ENCODE data around the gene AMDHD1. TPM values are rescaled to one million over a fixed set of nuclear protein-coding genes. Genes with fewer than 3 reads are reported as not detected.

The AMDHD1 gene
- total RNA-seq, 1 donor = 0.63 TPM

GRCh38 chr12:95972832-95973456 is 29.8 kb downstream of the AMDHD1 start:
- DNase-seq (ENCODE audit: low read depth) = no peak
- H3K4me3 ChIP-seq (ENCODE audit: low read depth, low read length) = no peak overlapping the region
- TF ChIP-seq, protein P1, sequence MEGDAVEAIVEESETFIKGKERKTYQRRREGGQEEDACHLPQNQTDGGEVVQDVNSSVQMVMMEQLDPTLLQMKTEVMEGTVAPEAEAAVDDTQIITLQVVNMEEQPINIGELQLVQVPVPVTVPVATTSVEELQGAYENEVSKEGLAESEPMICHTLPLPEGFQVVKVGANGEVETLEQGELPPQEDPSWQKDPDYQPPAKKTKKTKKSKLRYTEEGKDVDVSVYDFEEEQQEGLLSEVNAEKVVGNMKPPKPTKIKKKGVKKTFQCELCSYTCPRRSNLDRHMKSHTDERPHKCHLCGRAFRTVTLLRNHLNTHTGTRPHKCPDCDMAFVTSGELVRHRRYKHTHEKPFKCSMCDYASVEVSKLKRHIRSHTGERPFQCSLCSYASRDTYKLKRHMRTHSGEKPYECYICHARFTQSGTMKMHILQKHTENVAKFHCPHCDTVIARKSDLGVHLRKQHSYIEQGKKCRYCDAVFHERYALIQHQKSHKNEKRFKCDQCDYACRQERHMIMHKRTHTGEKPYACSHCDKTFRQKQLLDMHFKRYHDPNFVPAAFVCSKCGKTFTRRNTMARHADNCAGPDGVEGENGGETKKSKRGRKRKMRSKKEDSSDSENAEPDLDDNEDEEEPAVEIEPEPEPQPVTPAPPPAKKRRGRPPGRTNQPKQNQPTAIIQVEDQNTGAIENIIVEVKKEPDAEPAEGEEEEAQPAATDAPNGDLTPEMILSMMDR (IDR thresholded peaks at IDR 0.05; ENCODE audit: insufficient read depth, low read length) = no peak

DNA sequence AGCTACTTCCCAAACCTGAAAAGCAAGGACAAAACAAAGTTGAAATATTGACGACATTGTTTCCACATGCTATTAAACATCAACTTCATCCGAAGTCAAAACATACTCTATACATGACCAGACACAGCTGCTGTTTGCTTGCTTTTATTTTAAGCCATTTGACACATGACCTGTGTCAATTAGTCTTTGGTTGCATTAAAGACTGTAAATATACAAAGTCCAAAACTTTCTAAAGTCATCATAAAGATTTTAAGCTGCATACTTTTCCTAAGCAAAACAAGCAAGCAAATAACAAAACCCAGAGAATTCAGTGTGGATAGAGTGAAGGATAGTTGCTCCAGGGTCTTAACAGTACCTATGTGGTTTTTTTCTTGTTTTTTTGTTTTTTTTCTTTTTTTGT is 31.2 kb downstream of the AMDHD1 start:
- no peak overlapping the region for H3K4me3 ChIP-seq (ENCODE audit: low read depth, low read length)
- TF ChIP-seq, protein P1 (IDR thresholded peaks at IDR 0.05; ENCODE audit: insufficient read depth, low read length) = no peak
- no peak for DNase-seq (ENCODE audit: low read depth)

- no peak for DNase-seq (ENCODE audit: low read depth)
- no peak overlapping the region for H3K4me3 ChIP-seq (ENCODE audit: low read depth, low read length)
- TF ChIP-seq, protein P1 (IDR thresholded peaks at IDR 0.05; ENCODE audit: insufficient read depth, low read length) = no peak
These were observed 32.4 kb downstream of the AMDHD1 start for GRCh38 chr12:95975491-95975890.

GRCh38 chr12:95976416-95976832 is 33.3 kb downstream of the AMDHD1 start:
- no peak overlapping the region for H3K4me3 ChIP-seq (ENCODE audit: low read depth, low read length)
- DNase-seq (ENCODE audit: low read depth) = peak; percentile 19
- TF ChIP-seq, protein P1 (IDR thresholded peaks at IDR 0.05; ENCODE audit: insufficient read depth, low read length) = no peak

DNA sequence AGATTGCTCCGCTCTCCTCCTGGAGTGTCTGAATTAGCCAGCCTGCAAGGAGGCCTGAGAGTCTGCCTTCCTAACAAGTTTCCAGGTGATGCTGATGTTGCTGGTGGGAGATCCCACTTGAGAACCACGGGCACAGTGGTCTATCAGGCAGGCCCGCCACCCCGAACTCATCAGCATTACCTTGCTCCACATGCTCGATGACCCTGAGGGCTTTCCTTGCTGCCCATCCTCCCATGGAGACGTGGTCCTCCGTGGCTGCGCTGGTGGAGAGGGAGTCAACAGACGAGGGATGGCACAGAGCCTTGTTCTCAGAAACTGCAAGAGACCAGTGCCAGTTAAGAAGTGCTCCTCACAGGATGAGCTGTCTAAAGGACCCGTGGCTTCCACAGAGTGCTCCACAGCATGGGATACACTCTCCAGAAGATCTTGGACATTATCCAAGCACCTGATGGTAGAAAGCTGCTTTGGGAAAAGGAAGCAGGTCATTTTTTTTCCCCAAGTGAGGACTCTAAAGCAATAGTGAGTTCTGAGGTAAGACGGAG is 34.7 kb downstream of the AMDHD1 start:
- TF ChIP-seq, protein P1 (IDR thresholded peaks at IDR 0.05; ENCODE audit: insufficient read depth, low read length) = no peak
- H3K4me3 ChIP-seq (ENCODE audit: low read depth, low read length) = no peak overlapping the region
- no peak for DNase-seq (ENCODE audit: low read depth)

GRCh38 chr12:95978351-95978750 is 35.2 kb downstream of the AMDHD1 start:
- H3K4me3 ChIP-seq (ENCODE audit: low read depth, low read length) = no peak overlapping the region
- DNase-seq (ENCODE audit: low read depth) = no peak
- TF ChIP-seq, protein P1 (IDR thresholded peaks at IDR 0.05; ENCODE audit: insufficient read depth, low read length) = no peak

DNA sequence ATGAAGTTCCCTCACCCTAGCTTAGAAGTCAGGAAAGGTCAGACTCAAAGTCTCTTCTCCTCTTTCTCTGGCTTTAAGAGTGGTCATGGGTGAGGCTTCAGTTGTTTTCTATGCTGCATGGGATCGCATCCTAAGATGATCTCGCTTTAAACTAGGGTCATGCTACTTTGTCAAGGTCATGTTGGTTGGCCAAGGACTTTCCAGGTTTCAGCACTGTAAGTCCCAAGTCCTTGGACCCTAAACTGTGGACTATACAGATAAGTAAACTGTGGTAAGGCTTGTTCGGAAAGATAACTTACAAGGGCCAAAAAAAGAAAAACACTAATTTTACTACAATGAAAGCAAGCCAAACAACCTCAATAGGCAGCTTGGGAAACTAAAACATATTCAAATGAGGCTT is 35.6 kb downstream of the AMDHD1 start:
- H3K4me3 ChIP-seq (ENCODE audit: low read depth, low read length) = no peak overlapping the region
- TF ChIP-seq, protein P1 (IDR thresholded peaks at IDR 0.05; ENCODE audit: insufficient read depth, low read length) = no peak
- no peak for DNase-seq (ENCODE audit: low read depth)

Measured in fibroblast of the aortic adventitia (primary cell).